ENCODE data around the gene DDX28.
"Not testable (repeated sequence)": the region's sequence is repeated elsewhere in the genome, so short reads cannot be mapped to it uniquely, and the experiment has no call there.

DDX28 gene

DNA sequence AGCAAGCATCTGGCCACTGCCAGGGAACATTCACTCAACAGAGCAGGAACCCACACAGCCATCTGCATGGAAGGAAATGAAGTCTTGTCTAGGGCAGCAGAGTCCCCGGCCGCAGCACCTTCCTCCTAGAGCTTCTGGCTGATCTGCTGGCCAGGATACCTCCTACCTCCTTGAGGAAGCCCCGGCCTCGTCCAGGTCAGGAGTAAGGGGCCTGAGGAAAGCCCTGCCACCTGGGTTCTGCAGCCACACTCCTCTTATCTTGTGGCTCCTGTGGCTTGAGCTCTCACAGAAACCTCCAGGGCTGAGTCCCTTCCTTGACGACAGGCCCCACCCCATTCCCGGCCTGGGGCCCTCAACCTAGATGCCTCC lies 29.0 kb downstream of the DDX28 start:
- DNase-seq (ENCODE audit: low read depth): not testable (repeated sequence)

DNA sequence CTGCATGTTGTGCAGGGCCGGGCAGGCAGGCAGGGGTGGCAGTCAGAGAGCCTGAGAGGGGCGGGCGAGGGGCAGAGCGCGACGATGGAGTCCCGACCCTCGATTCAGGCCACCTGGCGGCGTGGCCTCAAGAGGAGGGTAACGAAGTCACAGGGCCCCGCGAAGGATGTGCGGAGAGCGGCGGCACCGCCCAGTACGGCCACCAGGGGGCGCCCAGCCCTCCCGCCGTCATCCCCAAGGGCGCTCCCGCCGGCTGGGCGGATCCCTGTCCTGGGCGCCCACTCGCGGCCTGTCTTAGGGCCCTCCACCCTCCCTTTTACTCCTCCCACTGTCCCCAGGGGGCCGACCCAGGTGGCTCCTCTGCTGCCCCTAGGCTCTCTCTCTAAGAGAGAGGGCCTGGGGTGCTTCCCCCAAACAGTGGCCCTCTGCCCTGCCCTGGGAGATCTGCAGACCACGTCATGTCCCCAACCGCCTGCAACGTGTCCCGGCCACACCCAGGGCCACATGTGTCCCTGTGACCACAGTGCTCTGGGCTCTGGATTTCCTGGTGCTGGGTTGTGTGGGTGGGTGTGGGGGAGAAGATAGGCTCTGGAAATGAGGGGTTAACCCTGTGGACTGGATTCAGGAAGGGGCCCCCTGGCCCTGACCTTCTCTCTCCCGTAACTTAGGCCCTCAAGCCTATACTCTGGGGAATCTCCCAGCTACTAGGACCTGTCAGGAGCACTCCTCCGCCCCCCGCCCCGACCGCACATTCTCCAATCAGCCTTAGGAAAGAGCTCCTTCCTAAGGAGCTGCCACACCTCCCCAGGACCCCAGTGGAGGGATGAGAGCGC lies 29.6 kb downstream of the DDX28 start:
- DNase-seq (ENCODE audit: low read depth): peak; percentile 71

DNA sequence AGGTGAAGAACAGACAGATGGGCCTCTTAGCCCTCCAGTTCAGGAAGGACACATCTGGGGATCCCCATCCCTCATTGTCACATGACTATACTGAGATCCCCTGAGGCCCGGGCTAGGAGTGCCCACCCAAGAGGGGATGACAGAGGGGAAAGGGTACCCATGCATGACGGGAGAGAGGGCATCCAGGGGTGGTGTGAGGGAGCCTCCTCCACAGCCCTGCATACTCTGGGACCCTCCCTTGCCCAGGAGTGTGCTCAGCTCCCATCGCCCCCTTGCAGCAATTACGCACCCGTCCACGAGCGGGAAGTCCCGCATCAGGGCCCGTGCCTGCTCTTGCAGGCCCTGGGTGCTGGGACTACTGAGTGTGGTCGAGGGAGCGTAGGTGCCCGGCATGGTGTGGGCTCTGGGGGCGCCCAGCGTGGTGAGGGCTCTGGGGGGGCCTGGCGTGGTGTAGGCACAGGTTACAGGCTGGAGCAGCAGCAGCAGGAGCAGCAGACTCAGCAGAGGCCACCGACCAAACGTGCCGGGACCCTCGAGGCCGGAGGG lies 30.3 kb downstream of the DDX28 start:
- no peak for DNase-seq (ENCODE audit: low read depth)

DNA sequence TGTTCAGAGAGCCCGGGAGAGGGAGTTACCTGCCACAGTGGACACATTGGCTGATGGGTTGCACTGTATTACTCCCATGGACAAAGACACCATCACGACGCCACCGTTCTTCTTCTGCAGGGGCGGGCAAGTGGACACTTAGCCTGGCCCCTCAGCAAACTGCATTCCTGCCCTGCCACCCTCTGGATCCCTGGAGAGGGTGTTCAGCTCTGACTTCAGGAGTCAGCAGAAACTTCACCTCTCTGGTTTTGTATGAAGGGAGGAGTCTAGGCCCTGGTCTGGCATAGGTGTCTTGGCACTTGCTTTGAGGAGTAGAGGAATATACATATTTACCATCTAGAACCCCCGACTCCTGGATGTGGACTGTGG lies 33.0 kb downstream of the DDX28 start:
- DNase-seq (ENCODE audit: low read depth): no peak

DNA sequence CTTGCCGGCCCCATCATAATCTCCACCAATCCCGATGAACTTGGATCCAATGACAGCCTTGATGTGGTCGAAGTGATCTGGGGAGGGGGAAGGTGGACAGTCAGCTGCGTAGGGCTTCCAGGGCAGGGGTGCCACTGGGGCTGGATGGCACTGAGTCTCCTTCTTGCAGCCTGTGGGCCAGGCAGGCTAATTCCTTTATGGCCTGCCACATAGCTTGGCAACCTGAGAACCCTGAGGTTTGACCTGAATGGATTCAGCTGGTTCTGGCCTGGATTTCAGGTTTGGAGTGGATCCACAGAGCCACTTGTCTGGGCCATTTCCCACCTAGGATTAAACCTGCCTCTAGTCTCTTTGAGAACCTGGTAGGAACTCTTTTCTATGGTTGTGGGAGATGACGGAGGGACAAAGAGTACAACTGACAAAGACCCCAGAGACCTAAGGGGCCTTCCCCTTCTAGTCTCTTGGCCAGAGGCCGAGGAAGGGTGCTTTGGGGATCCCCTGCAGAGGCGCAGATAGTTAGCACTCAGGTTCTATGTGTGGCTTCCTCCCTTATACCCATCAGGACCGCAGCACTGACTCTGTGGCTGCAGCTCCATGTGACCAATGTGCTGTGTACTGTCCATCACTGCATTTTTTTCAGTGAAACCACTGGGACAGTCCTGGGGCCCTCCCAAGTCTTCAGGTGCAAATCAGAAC lies 33.6 kb downstream of the DDX28 start:
- DNase-seq (ENCODE audit: low read depth): no peak

DNA sequence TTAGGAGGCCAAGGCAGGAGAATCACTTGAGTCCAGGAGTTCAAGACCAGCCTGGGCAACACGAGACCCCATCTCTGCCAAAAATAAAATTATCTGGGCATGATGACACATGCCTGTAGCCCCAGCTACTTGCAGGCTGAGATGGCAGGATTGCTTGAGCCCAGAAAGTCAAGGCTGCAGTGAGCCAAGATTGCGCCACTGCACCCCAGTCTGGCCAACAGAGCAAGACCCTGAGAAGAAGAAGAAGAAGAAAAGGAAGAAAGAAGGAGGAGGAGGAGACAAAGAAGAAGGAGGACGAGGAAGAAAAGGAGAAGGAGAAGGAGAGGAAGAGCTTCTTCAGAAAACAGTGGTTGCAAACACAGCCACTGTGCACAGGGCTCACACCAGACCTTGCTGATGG lies 34.4 kb downstream of the DDX28 start:
- no peak for DNase-seq (ENCODE audit: low read depth)

DNA sequence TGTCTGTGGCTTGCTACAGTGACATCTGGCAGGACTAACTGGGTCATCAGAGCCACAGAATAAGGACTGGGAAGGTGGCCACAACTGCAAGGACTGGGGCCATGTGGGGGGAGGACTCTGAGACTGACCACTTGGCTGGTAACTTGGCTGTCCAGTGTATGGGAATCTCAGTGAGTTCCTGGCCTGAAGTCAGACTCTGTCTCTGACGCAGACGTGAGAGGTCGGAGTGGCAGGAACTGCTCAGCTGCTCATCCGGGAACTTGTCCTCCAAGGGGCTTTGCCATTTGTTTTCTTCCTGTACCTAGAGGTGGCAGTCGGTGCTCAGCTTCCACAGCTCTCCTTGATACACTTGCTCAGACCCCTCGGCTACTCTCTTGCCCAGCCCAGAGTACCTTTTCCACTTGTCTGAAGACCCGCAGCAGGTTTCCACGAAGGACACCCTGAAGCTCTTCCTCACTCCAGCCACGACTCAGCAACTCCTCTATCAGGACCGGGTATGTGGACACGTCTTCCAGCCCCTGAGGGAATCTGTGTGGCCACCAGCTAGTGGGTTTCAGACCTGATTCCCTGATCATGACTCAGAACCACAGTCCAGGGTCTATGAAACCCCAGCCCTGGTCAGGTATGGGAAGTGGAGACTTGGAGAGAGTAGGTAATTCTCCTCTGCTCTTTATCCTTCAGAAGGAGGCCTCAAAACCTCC lies 35.4 kb downstream of the DDX28 start:
- no peak for DNase-seq (ENCODE audit: low read depth)

DNA sequence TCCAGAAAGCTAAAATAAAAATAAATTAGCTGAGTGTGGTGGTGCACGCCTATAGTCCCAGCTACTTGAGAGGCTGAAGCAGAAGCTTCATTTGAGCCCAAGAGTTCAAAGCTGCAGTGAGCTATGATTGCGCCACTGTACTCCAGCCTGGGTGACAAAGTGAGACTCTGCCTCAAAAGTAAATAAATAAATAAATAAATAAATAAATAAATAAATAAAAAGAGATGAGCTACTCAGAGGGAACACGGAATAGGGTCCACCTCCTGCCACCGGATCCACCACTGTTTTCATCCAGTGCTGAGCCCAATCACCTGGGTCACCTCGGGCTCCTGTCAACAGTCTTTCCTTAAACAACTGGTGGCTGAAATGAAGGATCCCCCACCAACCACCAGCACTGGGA lies 36.1 kb downstream of the DDX28 start:
- no peak for DNase-seq (ENCODE audit: low read depth)

DNA sequence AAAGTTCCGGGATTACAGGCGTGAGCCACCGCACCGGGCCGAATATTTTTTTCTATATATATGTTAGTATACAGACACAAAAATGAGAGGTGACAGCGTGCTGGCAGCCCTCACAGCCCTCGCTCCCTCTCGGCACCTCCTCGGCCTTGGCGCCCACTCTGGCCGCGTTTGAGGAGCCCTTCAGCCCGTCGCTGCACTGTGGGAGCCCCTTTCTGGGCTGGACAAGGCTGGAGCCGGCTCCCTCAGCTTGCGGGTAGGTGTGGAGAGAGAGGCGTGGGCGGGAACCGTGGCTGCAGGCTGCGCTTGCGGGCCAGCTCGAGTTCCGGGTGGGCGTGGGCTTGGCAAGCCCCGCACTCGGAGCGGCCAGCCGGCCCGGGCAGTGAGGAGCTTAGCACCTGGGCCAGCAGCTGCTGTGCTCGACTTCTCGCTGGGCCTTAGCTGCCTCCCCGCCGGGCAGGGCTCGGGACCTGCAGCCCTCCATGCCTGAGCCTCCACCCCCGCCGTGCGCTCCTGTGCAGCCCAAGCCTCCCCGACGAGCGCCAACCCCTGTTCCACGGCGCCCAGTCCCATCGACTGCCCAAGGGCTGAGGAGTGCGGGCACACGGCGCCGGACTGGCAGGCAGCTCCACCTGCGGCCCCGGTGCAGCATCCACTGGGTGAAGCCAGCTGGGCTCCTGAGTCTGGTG lies 40.9 kb downstream of the DDX28 start:
- no peak for DNase-seq (ENCODE audit: low read depth)

DNA sequence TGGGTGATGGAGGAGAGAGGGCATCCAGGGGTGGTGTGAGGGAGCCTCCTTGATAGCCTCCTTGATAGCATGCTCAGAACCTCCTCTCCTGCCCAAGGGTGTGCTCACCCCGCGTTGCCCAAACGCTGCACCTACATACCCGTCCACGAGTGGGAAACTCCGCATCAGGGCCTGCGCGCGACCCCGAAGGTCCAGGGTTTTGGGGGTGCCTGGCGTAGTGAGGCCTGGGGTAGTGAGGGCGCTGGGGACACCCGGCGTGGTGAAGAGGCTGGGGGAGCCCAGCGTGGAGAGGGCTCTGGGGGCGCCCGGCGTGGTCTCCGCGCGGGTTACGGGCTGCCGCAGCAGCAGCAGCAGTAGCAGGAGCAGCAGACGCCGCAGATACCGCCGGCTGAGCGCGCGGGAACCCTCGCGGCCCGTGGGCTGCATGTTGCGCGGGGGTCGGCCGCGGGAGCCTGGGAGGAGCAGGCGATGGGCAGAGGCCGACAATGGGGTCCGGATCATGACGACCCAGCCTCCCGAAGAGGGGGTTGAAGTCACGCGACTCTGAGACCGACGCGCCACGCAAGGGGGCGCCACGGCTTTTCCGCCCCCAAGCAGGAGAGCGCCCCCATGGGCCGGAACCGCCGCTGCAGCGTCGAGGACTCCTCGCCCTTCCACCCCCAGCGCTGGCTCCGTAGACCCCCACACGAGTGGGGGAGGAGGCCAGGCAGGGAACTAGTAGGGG lies 42.9 kb downstream of the DDX28 start, which contains the start of gene DPEP3:
DPEP3 (minus strand) TSS at position 545 of the 724 bp plus-strand sequence; CDS start at position 426, 119 bp downstream.
- no peak for DNase-seq (ENCODE audit: low read depth)

DNA sequence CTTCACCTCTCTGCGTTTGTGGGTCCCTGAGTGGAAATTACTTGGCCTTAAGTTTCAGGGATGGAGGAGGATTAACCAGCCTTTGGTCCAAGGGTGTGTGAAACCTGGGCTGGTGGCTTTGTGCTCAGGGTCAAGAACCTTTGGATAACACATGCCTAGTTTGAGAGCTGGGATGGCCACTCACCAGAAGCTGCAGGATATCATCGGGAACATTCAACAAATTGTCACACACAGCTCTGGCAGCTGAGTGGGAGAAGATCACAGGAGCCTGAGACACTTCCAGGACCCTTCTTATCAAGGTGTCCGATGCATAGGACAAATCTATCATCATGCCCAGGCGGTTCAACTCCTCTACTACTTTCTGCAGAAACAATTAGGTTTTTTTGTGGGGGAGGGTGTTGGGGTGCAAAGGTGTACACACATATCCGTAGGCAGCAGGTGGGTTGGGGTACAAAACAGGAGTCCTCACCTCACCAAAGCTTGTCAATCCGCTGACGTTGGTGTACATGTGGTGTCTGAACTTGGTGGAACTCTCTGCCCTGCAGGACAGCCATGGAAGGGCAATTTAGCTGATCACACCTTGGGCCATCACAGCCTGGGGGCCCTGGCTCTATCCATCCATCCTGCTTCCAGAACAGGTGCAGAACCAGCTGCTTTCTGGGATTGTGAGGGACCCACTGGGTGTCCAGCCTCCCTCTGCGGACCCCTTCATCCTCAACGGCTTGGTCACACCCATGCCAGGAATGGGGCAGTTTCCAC lies 45.4 kb downstream of the DDX28 start:
- no peak for DNase-seq (ENCODE audit: low read depth)

DNA sequence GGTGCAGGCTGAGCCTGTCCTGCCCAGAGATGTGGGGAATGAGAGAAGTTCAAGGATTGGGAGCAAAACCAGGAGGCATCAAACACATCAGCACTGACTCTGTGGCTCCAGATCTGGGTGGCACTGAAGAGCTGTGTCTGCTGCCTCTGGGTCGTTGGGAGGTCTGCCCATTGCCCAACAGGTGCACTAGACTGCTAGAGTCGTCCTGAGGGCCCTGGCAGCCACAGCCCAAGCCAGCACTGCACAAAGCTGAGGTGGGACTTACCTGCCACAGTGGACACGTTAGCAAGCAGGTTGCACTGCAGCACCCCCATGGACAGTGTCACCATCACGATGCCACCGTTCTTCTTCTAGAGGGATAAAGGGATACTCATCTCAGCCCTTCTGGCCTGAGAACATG lies 46.0 kb downstream of the DDX28 start:
- no peak for DNase-seq (ENCODE audit: low read depth)

DNA sequence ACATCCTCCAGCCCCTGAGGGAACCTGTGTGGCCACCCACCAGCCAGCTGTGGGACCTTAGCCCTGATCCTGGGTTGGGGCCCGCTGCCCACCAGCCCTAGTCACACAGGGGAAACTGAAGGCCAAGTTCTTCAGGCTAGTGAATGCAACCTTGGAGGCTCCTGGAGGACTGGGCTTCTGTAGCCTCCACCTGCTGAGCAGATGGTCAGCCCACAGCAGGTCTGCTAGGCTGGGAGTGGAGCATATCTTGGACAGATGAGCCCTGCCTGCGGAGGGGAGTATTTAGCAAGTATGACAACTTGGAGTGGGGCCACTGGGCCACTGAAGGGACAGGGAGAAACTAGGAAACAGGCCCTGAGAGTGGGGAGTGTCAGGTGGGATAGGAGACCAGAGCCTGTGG lies 46.8 kb downstream of the DDX28 start:
- no peak for DNase-seq (ENCODE audit: low read depth)

DNA sequence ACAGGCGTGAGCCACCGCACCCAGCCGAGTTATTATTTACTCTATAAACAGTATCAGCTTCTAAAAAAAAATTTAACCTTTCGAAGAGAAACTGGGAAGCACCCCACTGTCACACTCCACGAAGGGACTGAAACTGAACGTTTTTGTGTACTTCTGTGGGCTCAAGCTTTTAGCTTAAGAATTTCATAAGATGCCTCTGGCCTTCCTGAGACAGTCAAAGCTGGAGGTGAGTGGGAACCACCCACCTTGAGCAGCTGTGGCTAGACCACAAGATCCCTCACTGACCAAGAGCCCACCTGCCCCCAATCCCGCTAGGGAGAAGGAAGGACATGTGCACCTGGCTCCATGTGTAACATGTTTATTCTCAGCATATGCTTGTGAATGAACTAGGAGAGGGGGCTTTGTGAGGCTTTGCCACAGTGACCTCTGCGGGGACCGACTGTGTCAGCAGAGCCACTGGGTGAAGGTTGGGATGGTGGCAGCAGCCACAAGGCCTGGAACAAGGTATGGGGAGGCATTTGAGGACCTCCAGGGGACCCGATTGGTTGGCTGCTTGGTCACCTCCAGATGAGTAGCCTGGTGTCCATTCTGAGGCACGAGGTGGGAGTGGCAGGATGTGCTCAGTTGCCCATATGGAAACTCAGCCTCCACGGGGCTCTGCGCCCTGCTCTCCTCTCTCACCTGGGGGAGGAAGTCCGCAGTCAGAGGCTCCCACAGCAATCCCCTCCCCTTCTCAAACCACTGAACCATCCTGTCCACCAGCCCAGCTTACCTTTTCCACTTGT lies 47.5 kb downstream of the DDX28 start:
- no peak for DNase-seq (ENCODE audit: low read depth)

DNA sequence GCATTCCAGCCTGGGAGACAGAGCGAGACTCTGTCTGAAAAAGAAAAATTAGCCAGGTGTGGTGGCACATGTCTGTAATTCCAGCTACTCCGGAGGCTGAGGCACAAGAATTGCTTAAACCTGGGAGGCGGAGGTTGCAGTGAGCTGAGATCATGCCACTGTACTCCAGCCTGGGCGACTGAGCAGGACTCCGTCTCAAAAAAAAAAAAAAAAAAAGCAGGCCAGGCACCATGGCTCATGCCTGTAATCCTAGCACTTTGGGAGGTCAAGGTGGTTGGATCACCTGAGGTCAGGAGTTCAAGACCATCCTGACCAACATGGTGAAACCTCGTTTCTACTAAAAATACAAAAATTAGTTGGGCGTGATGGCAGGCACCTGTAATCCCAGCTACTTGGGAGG lies 50.7 kb downstream of the DDX28 start:
- not testable (repeated sequence) for DNase-seq (ENCODE audit: low read depth)

DNA sequence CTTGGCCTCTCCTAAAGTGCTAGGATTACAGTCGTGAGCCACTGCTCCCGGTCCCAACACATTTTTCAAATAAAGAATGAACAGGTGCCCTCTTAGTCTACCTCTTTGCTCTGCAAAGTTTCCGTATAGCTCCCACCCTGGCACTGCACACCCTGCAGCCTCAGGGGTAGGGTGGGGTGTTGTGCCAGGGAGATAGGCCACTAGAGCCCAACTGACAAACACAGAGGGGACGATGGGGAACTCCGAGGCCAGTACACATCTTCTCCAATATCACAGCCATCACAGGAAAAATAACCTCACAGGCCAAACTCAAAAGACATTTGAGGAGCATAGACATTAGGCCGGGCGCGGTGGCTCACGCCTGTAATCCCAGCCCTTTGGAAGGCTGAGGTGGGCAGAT lies 51.9 kb downstream of the DDX28 start:
- DNase-seq (ENCODE audit: low read depth): no peak

All from activated T-cell treated with anti-CD3 and anti-CD28 coated beads for 1 hour (primary cell).